Tongue (tissue), 2 donors: ENCODE measurements around the gene RAB3IL1. TPM values are rescaled to one million over a fixed set of nuclear protein-coding genes. Genes with fewer than 3 reads are reported as not detected.

Source experiments
- DNase-seq: peaks from one replicate; pipeline ENCODE4 v3.0.0-alpha.2; 2015
- total RNA-seq: library from RNA; depleted of rRNA; stranded (reverse); fragments of >200 nt; gene quantifications from one replicate; pipeline ENCODE4 v1.2.3, GENCODE V29; 2014

RAB3IL1 gene
- total RNA-seq, 1 donor from 2014 or later: 19.6 TPM

DNA sequence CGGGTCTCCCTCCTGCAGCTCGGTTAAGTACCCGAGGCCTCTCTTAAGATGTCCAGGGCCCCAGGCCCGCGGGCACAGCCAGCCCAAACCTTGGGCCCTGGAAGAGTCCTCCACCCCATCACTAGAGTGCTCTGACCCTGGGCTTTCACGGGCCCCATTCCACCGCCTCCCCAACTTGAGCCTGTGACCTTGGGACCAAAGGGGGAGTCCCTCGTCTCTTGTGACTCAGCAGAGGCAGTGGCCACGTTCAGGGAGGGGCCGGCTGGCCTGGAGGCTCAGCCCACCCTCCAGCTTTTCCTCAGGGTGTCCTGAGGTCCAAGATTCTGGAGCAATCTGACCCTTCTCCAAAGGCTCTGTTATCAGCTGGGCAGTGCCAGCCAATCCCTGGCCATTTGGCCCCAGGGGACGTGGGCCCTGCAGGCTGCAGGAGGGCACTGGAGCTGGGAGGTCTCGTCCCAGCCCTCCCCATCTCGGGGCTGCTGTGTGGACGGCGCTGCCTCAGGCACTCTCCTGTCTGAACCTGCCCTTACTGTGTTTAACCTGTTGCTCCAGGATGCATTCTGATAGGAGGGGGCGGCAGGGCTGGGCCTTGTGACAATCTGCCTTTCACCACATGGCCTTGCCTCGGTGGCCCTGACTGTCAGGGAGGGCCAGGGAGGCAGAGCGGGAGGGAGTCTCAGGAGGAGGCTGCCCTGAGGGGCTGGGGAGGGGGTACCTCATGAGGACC, 51.0 kb downstream of the RAB3IL1 start:
- DNase-seq: no peak

DNA sequence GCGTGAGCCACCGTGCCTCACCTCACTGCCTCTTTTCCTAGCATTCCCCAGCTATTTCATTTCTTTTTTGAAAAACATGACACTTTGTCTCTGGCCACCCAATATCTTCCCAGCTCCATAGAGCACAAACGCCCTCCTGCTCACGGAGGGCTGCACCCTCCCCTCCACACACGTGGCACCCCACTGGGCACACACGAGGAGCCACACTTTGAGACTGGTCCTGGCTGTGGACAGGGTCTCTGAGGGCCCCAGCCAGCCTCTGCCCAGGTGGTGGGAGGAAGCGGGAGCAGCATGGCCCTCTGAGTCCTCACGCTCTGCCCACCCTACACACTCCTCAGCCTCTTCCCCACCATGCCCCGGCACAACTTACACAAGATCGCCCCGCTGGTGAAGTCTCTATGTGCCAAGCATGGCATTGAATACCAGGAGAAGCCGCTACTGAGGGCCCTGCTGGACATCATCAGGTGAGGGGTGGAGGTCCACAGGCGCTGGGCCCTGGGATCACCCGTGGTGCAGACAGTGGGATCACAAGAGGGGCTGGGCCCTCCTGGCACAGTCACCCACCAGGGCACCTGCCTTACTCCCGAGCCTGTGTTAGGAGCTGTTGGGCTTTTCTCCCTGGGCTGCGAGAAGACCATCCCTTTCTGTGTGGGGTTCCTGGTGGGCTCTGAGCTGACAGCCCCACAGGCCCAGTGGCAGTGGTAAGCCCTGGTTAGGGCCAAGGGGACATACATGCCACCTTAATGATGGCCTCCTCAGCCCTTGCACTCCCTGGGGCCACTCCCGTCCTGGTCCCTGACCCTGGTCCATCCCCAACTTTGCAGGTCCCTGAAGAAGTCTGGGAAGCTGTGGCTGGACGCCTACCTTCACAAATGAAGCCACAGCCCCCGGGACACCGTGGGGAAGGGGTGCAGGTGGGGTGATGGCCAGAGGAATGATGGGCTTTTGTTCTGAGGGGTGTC, 52.3 kb downstream of the RAB3IL1 start:
- DNase-seq: no peak

DNA sequence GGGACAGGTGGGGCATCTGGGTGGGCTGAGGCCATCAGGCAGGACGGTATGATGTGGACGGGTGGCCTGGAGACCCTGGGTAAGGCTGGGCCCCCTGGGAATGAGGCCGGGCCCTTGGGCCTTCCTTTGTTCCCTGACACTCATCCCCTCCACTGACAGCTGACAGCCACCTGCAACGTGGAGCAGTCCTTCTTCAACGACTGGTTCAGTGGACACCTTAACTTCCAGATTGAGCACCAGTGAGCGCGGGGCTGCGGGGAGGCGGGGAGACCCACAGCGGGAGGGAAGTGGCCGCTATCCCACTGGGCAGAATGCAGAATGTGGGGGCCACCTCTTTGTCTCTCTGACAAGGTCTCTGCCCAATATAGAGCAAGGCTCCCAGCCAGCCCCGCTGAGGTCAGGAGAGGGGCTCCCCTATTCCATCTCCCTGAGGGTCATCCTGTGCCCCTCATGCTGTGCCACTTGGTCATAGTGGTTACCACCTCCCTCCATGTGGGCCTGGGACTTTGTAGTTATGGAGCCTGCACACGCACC, 53.8 kb downstream of the RAB3IL1 start:
- no peak for DNase-seq

DNA sequence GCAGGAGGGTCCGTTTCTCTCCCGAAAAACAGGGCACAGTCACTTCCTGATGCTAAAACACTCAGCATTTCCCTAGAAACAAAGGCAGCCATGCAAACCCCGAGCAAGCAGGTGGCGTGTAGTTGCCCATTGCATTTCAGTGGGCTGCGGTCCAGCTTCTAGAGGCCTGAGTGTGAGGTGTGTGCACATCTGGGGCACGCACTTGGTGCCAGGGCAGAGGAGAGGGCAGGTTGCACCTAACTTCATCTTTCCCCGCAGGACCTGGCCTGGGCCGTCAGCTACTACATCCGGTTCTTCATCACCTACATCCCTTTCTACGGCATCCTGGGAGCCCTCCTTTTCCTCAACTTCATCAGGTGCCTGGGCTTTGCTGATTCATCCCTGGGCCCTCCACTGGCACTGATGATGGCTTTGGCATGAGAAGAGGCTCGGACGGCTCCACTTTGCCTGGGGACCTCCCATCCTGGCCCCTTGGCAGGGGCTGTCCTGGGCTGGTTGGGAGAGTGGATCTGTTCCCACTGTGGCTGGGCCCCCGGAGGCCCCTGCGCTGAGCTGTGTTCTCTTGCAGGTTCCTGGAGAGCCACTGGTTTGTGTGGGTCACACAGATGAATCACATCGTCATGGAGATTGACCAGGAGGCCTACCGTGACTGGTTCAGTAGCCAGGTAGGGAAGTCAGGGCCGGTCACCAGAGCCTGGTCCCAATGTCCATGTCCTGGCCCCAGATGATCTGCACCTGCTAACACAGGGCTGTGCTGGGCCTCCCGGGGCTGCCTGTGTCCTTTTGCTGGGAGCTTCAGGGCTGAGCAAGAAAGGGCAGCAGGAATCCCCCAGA, 54.4 kb downstream of the RAB3IL1 start:
- DNase-seq: no peak

DNA sequence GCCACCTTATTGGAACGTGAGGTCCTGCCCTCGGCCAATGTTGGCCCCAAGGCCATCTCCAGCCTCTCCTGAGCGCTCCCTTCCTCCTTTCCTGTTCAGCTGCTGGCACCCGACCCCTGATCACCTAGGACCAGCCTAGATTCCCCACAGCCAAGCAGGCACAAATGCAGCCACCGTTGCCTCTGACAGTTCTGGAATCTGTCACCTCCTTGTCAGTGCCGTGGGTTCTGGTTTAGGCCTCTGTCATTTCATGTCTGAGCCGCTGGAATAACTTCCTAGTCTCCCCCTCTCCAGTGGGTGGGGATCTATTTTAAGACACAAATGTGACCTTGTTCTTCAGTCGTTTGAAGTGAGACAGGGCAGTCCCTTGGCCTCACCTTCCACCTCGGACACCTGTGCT, 55.7 kb downstream of the RAB3IL1 start:
- no peak for DNase-seq

DNA sequence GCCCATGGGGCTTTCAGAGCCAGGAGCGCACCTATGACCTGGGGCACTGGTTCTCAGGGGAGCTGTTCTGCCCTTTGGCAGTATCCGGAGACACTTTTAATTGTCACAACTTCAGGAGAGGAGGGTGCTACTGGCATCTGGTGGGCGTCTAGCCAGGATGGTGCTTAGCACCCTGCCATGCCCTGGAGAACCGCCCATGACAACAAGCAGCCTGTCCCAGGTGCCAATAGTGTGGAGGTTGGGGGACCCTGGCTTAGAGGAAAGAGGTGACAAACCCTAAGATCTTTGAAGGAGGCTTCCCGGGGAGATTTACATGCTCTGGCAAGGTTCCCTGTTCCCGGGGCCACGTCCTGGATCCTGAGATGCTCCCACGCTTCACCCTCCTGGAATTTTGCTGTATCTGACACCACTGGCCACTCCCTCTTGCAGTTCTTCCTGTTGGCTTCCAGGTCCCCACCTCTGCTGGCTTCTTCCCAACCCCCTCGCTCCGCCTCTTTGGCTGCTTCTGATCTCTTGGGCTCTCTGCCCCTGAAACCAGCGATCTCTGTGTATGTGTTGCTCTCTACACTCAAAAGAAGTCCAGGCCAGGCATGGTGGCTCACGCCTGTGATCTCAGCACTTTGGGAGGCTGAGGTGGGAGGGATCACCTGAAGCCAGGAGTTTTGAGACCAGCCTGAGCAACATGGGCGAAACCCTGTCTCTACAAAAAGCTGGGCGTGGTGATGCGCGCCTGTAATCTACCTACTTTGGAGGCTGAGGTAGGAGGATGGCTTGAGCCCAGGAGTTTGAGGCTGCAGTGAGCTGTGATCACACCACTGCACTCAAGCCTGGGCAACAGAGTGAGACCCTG, 57.1 kb downstream of the RAB3IL1 start:
- no peak for DNase-seq

DNA sequence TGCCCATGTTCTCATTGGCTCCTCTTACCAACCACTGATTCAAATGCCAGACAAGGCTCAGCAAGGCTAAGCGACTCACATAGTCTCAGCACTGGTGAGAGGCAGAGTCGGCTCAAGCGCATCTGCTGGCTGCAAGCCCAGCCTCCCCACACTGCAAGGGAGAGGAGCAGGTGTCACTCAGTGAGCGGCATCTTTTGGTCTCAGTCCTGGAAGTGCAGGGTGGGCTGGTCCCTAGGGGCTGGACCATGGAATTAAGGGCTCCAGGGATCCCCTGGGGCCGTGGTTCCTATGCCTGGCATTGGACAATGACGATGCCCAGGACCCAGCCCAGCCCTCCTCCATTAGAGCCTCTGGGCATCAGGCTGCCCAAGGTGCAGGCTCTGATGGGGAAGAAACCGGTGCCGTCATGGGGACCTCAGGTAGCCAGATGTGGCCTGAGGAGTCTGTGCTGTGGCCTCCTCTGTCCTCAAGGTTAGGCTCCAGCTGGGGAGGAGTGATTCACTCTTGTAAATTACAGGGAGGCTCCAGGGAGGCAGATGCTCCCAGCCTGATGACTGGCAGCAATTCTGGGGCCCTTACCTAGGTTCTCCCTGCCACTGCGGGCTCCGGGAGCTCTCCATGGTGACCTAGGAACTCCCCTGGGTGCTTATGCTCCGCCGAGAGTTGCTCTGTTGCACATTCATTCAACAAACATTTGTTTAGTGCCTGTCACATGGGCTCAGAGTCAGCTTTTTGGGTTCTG, 61.3 kb downstream of the RAB3IL1 start:
- no peak for DNase-seq

DNA sequence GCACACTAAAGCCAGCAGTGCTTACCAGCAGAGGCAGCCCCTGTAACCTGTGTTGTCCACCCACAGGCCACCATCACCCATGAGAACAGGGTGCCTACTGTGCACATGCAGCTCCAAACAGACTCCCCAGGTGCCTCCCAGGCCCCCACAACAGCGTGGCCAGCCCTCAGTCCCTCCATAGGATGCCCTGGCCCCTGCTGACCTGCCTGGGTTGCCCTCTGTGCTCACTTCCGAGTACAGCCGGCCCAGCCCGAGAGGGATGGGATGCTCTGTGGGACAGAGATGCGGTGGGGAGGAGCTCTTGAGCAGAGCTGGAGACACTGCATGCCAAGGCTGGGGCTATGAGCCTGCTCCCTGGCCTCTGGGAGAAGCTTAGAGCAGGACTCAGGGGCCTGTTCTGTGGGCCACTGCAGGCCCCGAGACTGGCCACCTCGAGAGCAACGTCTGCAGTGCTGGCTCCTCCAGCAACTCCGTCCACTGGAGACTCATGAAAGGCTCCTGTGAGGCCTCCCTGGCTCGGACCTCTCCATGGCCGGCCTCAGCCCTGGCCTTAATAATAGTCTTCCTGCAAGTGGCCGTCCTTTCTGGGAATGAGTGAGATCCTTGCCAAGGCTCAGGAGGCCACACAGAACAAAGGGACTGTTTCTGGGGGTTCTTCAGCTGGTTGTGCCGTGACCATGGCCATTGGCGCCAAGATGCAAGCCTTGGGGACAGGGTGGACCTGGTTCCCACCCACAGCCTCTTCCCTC, 62.2 kb downstream of the RAB3IL1 start:
- no peak for DNase-seq

DNA sequence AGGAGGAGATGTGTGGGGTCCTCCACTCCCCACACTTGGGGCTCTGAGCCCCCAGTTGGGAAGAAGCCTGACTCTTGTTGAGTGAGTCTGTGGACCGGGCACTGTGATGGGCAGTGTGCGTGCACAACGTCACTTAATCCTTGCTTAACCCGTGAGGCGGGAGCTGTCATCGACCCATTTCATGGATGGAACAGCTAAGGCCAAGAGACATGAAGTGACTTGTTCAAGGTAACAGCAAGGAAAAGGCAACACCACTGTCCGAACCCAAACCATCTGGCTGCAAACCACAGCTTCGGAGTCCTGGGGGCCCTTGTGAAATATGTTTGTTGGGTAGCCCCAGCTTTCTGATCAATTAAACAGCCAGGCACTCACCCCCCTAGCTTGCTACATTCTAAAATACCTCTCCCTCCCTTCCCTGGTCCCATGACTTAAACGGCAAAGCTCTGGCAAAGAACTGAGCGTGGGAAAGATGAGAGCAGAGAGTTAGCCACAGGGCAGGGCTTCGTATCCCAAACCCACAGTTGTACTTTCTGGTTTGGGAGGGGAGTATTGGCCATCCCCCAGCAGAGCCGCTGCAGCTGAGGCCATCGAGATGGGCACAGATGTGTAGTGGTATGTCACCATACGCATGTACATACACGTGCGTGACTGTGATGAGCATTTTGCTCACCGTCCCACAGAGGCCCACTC, 63.0 kb downstream of the RAB3IL1 start:
- DNase-seq: no peak

DNA sequence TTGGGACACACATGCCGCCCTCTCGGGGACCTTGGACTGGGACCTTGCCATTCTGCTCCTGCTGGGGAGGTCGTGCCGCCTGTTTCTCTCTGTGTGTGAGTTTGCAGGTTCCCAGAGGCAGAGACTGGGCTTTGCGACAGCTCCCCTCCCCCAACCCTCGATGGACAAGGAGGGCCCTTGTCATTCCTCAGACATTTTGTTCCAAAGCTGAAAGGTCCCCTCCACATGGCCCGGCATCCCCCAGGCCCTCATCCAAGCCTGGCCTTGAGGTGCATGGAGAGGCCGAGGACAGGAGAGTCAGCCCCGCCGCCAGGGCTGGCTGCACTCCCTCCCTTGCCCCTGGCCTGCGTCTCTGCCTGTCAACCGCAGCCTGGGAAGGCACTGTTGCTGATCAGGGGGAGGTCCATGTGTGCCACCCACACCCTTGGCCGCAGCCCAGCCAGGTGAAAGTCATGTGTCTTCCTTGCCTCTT, 63.6 kb downstream of the RAB3IL1 start:
- DNase-seq: no peak

DNA sequence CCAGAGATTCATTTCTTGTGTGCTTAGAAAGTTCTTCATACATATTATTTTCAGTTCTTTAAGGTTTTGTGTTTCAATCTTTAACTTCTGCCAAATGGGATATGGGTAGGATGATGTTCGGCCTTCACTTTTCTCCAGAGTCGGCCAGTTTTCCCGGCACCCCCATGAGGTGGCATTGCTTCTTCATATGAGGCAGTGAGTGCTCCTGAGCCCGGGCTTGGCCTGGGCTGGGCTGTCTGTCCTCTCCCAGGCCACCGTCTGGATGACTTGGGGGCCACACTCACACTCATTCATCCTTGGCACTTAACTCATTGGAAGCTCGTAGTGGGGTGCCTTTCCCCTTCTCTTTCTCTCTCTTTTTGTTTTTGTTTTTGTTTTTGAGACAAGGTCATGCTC, 65.5 kb downstream of the RAB3IL1 start:
- DNase-seq: no peak

DNA sequence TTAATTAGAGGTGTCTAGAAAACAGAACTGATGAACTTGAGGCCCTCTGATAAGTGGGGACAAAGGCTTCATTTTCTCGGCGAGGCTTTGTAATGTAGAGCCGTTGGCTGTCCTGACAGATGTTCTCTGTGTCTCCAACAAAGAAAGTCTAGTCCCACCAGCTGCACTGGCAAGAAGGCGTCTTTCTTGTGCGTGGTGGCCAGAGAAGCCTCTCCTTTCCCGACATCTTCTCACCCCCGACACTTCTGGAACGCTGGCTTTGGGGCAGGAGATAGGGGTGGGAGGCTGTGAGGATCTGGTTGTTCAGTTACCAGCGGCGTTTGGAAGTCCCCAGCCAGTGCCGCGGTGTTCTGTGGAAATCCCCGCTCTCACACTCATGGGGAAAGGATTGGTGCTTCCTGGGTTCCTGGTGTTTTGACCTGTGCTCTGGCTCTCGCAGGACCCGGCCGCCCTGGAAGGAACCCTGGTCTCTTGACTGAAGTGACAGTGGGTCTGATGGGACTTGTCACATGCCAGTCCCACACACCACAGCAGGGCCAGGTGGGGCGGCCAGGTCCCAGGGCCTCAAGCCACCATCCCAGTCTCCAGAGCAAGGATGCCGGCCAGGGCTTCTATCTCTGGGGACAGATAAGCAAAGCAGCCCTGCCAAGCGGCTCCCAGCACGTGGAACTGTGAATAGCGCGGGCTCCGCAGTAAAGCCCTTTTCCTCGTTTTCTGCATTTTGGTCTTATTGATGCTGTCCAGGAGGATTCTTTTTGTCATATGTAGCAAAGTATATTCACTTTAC, 66.1 kb downstream of the RAB3IL1 start:
- no peak for DNase-seq

DNA sequence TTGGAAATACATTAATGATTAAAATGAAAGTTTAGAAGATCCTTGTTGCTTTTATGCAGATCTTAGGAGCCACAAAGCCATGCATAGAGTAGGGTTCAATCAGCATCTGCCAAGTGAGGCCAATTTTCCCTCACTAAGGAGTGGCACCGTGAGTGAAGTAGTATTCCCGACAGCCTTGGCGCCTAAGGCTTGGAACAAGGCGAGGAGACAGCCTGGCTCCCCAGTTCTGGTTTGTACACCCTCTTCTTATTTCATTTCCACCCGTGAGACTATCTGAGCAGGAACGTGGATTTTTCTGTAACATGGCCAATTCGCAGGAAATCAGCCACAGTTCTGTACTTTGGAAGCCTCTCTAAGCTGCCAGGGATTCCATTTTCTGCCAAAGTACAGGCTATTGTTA, 66.7 kb downstream of the RAB3IL1 start:
- DNase-seq: no peak

DNA sequence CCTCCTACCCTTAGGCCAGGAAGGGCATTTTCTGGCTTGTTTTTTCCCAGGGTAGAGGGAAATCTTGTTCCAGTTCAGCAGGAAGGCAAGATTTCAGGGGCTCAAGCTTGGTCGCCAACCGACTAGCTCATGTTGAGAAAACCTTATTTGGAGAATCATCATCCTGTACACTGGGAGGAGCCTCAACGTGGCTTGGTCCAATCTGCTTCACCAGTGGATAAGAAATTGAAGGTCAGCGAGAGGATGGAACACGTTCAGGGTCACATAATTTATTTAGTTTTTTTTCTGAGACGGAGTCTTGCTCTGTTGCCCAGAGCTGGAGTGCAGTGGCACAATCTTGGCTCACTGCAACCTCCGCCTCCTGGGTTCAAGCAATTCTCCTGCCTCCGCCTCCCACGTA, 68.7 kb downstream of the RAB3IL1 start:
- DNase-seq: no peak

DNA sequence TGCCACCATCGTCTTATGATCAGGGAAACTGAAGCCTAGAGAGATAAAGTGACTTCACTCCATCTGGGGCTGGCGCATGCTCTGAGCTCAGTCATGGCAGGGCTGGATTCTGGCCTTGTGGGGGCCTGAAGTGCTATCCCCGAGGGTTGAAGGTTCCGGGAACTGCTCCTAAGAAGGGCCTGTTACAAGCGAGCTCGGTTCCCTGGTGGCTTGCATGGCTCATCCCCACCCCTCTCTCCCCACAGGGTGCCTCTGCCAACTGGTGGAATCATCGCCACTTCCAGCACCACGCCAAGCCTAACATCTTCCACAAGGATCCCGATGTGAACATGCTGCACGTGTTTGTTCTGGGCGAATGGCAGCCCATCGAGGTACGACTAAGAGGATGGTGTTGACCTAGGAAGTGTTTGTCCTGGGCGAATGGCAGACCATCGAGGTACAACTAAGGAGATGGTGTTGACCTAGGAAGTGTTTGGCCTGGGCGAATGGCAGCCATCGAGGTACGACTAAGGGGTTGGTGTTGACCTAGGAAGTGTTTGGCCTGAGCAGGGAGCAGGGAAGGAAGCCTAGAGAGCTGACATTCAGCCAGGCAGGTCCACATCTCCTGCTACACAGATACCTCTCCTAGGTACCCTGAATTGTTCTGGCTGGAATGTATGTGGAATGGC, 69.3 kb downstream of the RAB3IL1 start:
- no peak for DNase-seq
